NCI-H1417 (cell line): ENCODE measurements around the gene ACTL8.

ENCODE experiments used
- DNase-seq, 3 experiments: peaks; one replicate each; lab custom pipeline; 2025; lab: John Stamatoyannopoulos, UW

Gene ACTL8

DNA sequence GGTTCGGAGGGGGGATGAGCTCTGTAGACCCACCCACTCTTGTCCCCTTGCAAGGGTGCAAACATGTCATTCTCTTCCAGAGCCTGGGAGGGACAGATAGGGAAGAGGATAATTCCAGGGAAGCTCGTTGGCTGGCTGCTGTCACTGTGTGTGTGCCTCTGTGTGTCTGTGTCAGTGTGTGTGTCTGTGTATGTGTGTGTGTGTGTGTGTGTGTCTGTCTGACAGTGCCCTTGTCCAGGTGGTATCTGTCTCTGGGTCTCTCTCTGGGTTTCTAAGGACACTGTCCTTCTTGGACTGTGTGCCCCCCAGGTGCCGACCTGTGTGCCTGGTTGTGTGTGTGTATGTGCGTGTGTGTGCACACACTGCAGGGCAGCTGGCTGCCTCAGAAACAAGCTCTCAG lies 90.5 kb downstream of the ACTL8 start:
- DNase-seq, result no peak

DNA sequence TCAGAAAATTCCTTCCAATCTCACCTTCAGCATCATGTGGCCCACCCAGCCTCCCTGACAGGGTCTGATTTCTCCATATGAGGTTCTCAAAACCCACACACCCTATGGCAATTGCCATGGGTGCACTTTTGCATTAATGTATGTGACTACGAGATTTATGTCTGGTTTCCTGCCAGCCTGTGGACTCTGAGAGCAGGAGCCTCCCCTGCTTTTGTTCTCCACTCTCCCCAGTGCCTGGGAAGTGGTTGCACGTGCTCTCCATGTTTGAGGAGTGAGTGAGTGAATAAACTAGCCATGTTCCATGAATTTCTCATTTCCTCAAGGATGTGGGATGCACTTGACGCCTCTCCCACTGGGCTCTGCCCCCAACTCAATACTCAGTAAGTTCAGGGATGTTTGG lies 91.2 kb downstream of the ACTL8 start:
- peak in 1 of 3 experiments; percentile 33 for DNase-seq

DNA sequence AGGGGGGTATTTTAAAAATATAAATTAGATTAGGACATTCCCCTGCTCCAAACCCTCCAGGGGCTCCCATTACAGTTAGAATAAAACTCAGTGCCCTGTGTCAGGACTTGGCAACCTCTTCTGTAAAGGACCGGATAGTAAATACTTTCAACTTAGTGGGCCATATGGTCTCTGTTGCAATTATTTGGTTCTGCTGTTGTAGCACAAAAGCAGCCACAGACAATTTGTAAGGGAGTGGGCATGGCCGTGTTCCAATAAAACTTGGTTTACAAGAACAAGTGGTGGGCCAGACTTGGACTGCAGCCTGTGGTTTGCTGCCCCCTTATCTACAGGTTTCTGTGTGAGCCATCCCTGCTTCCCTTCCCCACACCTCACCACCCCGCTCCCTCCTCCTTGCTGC lies 92.0 kb downstream of the ACTL8 start:
- no peak for DNase-seq

DNA sequence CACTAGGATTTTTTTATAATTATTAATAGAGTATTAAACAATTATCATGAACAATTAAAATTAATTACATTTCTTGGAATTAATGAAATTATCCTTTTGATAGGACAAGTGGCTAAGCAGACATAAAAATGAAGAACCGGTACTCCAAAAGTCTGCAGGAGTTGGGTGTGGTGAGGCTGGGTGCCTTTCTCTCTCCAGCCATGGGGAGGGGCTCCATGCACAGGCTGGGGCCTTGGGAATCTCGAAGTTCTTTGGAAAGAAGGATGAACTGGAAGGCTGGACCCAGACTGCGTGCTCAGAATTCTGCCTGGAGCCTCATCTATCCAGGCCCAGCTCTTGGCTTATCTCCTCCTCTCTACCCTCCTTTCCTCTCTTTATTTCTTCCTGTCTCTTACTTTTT lies 94.1 kb downstream of the ACTL8 start:
- DNase-seq, result no peak

DNA sequence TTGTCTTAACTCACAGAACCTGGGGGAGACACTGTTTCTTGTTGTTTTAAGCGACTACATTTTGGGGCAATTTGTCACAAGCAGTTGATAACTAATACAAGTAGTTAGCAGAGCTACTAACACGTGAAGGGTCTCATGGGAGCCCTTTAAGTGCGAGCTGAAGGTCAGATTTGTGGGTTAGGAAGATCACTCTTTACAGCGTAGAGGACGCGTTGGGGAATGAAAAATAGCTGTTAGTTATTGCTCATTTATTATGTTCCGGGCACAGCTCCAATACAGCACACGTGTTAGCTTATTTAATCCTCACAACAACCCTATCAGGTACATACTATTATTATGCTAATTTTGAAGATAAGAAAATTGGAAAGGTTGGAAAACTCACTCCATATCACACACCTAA lies 95.9 kb downstream of the ACTL8 start:
- DNase-seq, result no peak

DNA sequence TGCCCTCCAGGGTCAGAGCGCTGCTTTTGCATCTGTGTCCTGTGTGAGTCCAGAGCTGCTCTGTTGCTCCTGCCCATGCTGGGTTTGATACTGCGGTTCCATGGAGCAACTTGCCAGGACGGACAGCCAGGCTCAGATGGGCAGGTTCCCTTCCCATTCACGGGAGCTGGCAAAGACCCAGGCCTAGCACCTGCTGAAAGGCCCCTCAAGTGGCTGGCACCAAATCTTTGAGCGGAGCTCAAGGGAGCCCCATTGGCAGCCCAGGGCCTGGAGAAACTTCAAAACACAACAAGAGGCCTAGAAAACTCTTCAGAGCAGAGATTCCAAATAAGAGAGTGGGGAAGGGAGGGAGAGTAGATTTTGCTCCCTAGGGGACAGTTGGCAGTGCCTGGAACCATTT lies 97.2 kb downstream of the ACTL8 start:
- DNase-seq, result no peak

DNA sequence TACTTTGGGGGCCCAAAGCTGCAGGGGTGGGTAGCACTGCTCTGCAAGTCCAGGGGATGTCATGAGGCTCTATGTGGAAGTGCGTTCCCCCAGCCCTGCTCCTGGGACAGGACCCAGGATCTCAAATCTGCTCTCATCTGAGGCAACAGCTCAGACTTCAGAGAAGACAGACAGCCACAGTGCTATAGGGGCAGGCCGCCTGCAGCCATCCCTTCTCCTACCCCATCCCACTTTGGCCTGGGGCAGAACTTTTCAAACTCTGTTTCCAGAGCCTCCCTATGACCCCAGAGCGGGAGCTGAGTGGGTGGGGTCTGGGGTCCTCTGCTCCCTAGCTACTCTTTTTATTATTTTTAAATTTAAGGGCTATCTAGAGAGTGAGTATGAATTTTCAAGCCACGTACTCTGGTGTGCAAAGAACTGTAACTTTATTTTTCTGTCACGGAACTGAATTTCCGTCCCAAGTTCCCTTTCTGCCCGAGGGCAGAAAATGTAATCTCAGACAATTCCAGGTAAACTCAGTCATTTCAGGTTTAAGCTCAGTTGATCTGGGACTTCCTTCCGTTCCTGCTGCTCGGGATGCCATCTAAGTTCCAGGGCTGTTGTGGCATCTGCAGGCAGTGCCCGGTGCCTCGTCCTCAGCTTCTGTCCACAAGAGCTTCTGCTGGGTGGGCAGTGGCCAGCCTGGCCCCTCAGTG lies 98.3 kb downstream of the ACTL8 start:
- no peak for DNase-seq

DNA sequence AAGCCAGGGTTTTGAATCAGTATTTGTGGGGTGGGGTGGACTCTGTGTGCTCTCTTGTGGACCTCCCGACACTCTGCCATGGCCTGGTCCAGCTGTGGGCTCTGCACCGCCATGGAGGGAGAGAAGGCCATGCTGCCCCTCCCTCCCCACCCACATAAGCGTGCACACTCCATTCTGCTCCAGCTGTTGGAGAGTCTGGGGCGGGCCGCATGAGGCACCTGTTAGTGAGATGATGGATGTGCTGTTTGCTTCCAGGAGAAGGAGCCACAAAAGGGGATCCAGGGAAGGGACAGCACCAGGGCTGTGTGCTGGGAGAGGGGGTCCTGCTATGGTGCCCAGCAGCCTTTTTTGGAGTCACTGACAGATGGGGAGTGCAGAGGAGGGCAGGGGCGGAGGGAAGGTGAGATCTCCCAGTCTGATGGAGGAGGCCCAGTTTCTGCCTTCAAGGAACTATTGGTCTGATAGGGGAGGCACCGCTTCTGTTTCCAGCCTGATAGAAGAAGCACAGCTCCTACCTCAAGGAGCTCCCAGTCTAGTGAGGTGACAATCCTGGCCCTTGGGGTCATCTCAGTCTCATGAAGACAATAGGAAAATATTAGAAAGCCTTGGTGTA lies 101.5 kb downstream of the ACTL8 start:
- DNase-seq, result no peak

DNA sequence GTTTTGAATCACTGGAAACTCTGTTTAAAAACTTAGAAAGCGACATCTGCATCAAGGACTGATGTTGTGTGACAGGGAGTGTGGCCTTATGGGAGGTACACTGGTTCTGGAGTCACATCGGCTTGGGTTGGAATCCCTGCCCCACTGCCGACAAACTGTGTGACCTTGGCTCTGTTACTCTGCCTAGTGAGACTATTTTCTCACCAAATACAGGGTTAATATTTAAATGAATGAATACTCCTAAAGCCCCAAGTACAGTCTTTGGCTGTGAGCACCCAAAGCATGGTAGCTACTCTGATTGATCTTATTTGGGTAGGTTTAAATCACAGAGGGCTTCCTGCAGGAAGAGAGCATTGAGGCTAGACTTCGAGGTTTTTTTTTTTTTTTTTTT lies 102.0 kb downstream of the ACTL8 start:
- no peak for DNase-seq

DNA sequence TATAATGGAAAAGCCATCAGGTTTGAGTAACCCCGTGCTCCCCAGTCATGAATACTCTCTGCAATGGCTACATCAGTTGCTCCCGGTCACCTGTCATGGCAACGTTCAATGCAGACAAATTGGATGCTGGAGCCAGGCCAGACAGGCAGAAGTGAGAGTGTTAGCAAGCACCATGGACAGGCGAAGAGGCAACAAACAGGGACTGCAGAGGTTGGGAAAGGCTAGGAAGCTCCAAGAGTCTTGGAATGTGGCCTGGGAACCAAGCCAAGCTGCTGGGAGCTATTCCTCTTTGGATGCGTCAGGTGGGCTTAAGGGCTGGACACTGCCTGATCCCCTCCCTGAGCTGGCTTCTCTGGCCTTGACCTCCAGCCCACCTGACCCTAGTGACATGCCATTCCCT lies 102.9 kb downstream of the ACTL8 start:
- no peak for DNase-seq

DNA sequence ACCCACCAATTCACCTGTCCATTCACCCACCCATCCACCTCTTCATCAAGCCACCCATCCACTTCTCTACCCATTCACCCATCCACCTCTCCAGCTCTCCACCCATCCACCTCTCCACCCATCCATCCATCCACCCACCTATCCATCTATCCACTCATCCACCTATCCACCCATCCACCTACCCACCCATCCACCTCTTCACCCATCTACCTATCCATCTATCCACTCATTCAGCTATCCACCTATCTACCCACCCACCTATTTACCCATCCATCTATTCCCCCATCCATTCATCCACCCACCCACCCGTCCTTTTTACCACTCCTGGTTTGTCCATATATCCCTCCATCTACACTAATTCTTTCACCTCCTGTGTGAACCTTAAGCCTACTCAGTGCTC lies 105.7 kb downstream of the ACTL8 start:
- no peak for DNase-seq

DNA sequence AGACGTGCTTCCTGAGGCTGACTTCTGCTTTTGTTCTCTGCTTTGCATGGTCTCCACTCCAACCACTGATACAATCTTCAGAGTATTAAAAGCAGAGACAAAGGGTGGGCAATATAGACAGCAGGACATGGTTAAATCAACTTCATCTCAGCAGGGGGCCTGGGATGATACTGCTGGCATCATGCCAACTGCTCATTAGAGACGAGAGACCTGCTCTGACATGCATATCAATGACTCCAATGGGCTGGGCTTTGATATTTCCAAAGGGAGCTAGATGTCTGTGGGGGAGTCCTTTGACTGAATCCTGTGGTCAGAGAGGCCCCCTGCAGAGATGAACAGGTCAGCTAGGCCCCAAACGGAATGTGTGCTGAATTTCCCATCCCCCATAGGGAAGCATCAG lies 106.6 kb downstream of the ACTL8 start:
- peak in 2 of 3 experiments; percentile 41 to 94 for DNase-seq

DNA sequence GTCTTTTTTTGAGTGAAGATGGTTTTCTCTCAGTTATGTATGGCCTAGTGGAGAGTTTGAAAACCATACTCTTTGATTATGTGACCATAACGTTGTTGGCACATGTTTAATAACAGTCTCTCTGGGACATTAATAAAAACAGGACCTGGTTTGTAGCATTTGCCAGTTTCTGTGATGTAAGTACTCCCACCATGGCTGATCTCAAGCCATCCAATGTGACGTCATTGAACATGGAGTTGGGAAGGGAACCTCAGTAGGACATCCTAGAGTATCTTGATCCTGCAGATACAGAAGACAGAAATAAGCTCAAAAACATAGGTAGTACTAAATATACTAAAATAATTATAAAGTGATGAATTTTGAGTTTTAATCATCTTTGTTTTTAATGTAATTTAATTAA lies 107.0 kb downstream of the ACTL8 start:
- no peak for DNase-seq

DNA sequence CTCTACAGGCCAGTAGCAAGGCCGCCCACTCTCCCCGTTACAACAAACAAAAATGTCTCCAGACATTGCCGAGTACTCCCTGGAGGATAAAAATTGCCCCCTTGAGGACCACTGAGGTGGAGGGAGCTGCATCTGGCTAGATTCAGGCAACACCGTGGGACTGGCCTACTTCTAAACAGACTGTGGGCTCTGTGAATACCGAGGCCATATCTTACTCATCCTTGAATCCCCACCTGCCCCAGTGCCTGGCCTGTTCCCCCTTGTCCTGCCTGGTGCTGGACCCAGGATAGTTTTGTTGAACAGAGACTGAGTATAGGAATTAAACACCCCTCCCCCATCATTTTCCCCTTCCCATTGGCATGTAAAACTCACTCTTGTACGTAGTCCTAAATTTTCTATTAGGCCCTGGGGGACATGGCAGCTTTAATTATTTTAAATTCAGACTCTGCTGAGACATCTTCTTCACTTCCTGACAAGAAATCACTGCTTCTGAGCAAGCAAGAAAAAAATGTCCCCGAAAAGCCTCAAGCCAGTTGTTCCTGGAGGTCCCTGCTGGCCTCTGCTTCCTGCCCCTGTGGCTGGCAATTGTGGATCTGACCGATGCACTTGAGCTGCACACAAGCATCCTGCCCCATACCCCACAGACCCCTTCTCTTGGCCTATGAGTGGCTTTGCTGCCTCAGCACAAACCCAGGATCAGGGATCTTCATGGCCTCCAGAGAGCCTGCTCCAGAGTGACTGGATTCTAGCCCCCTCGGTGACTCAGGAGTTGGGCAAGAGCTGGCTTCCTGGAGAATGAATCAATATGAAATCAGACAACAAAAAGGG lies 111.0 kb downstream of the ACTL8 start:
- no peak for DNase-seq

DNA sequence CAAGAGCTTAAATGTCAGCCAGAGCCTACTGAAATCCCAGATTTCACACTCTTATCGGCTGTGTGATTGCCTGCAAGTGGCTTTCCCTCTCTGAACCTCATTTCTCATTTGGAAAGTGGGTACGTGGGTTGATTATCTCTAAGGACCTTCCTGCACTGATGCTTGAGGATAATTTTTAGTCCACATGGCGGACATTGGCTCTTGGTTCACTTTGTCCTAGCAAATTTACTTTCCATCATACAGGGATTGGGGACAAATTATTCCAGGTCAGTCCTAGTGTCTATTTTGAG lies 111.6 kb downstream of the ACTL8 start:
- no peak for DNase-seq

DNA sequence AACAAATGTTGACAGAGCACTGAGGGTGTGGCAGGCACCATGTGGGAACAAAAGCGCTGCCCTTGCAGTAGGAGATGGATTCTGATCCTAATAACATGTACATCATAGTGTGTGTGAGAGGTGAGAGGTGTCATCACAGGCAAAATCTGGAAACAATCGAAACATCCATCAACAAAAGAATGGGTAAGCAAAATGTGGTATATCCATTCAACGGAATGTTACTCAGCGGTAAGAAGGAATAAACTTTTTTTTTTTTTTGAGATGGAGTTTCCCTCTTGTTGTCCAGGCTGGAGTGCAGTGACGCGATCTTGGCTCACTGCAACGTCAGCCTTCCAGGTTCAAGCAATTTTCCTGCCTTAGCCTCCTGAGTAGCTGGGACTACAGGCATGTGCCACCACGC lies 112.3 kb downstream of the ACTL8 start:
- no peak for DNase-seq

DNA sequence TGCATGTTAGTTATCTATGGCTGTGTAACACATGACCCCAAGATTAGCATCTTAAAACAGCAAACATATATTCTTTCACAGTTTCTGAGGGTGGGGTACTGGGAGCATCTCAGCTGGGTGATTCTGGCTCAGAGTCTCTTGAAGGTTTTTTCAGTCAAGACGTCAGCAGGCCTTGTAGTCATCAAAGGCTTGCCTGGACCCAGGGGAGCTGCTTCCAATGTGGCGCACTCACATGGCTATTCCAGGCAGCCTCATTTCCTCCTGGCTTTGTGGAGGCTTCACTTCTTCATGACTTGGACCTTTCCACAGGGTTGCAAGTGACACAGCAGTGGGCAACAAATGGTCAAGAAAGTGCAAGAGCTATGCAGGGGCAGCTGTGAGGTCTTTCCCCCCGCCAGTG lies 114.7 kb downstream of the ACTL8 start:
- no peak for DNase-seq

DNA sequence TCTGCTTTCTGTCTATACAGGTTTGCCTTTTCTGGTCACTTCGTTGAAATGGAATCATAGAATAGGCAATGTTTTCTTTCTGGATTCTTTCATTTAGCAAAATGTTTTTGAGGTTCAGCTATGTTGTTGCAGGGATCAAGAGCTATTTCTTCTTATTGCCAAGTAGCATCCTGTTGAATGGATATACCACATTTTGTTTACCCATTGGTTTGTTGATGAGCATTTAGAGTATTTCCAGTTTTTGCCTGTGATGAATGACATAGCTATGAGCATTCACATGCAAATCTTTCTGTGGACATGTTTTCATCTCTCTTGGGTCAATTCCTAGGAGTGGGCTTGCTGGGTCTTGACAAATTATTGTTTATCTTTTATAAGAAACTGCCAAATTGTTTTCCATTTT lies 115.5 kb downstream of the ACTL8 start:
- no peak for DNase-seq

DNA sequence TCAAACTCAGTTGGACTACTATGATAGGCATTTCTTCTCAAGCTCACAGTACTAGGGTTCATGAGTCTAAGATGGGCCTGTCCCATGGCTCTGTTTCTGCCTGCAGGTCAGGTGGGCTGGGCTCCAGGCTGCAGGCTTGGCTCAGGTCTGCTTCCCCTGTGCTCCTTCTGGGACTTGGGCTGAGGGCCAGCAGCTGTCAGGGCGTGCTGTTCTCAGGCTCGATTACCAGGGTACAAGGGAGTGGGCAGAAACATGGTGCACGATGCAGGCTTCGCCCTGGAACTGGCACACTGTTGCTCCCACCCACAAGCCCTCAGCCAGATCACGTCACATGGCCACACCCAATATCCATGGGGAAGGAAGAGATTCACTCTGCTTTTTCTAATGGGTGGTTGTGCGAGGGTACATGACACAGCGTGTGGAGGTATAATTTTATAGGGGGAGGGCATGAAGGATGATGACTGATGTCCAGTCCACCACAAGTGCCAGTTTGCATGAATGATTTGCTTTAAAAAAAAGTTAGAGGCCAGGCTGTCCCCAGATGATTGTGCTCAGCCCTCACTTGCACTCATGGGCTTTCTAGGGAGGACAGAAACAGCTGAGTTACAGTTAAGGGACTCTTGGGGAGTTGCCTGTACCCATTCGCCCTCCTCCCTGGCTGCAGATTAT lies 118.0 kb downstream of the ACTL8 start:
- DNase-seq, result no peak

DNA sequence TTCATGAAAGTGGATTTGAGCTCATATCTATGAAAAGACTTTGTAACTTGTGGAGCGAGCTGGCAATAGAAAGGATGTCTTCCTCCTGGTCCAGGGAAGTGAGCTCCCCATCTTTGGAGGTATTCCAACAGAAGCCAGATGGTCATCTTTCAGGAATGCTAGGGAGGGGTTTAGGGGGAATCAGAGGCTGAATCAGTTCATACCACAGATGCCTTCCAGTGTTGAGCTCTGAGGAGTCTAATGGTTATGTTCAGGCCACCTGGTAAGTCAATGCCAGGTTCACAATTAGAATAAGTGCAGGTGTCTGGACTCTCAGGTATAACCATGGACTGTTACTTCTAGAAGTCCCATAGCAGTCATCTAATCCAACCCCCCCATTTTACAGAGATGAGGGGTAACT lies 119.1 kb downstream of the ACTL8 start:
- no peak for DNase-seq

DNA sequence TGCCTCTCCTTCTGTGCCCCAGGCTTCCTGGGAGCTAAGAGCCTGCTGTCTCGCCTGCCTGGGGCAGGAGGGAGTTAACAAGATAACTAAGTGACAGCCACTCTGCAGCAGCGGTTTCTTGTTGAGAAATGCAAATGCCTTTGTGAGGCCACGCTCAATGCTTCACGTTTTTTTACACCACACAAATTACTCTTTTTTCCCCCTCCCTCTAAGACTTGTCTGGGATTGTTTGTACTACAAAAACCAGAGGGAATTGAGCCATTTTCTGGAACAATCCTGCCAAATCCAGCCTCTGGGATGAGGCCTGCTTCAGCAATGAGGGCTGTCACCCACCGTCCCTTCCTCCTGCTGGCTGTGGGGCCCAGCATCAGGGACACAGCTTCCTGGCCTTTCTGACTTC lies 119.6 kb downstream of the ACTL8 start:
- no peak for DNase-seq

DNA sequence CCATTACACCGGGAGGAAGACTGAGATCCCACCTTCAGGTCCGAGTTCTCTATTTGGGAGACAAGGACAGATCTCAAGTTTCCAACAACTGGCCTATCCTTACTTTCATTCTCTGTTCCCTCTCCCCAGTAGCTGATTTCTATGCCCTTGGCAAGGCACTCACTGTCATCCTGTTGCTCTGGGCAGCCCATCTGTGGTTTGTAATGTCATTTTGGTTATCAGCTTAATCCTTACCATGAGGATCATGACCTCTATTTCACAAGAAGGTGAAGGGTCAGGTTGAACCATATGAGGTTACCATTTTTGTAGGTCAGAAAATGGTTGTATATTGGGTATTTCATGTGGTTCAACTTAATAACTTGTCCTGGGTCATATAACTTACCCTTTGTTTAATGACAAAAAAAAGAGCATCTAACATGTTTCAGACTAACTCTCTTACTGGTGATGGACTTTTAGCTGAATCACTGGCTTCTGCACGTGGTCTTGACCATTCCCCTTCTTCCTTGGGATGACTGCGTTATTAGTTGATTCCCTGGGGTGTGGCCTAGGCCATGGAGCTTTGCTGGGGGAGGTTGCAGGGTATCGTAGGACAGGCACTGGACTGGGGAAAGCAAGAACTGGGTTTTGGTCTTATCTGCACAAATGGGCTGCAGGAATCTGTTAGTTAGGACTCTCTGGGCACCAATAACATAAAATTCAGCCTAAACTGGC lies 120.2 kb downstream of the ACTL8 start:
- no peak for DNase-seq
